GM23338 (cell line): ENCODE results near the gene TSHZ2. TPM values are rescaled to one million over a fixed set of nuclear protein-coding genes. Genes with fewer than 3 reads are reported as not detected.
A peak's percentile ranks its signal among the peaks of the same experiment; 100 is the strongest.

ENCODE experiments used
- ATAC-seq: fragments of 200-7000 bp; cut with Tn5 transposase; 3 replicates; pipeline ENCODE4 v1.9.1; 2020
- DNase-seq: peaks from one replicate; pipeline ENCODE4 v3.0.0-alpha.2; 2015; ENCODE audit warnings: low spot score
- H2AFZ ChIP-seq: fragments of 200-600 bp; sonication (generic); 2 replicates; pipeline ENCODE4 v1.8.0; 2016; ENCODE audit warnings: antibody characterized with exemption, mild to moderate bottlenecking, moderate library complexity
- H3F3A ChIP-seq: fragments of 200-600 bp; sonication (generic); replicated peaks from 2 replicates; pipeline ENCODE4 v1.8.0; 2017; ENCODE audit warnings: antibody characterized with exemption, mixed run types, low read depth
- H3K27ac ChIP-seq: fragments of 200-600 bp; sonication (generic); 2 replicates; pipeline ENCODE4 v1.6.1; 2016; ENCODE audit warnings: low read depth
- H3K27me3 ChIP-seq: fragments of 200-600 bp; sonication (generic); 2 replicates; pipeline ENCODE4 v1.8.0; 2016; ENCODE audit warnings: mild to moderate bottlenecking, mixed run types, moderate library complexity; ENCODE audit not compliant: insufficient read depth
- H3K36me3 ChIP-seq: fragments of 200-600 bp; sonication (generic); 2 replicates; pipeline ENCODE4 v1.8.0; 2016; ENCODE audit warnings: mild to moderate bottlenecking; ENCODE audit not compliant: insufficient read depth
- H3K4me1 ChIP-seq: fragments of 200-600 bp; sonication (generic); 2 replicates; pipeline ENCODE4 v1.8.0; 2016; ENCODE audit warnings: mild to moderate bottlenecking, moderate library complexity; ENCODE audit not compliant: insufficient read depth
- H3K4me2 ChIP-seq: fragments of 200-600 bp; sonication (generic); 2 replicates; pipeline ENCODE4 v1.7.1; 2017; ENCODE audit warnings: mixed run types
- H3K4me3 ChIP-seq: fragments of 200-600 bp; sonication (generic); 2 replicates; pipeline ENCODE4 v1.6.1; 2016; ENCODE audit warnings: mixed run types
- H3K79me2 ChIP-seq: fragments of 200-600 bp; sonication (generic); replicated peaks from 2 replicates; pipeline ENCODE4 v1.8.0; 2017; ENCODE audit warnings: mild to moderate bottlenecking; ENCODE audit not compliant: insufficient read depth
- H3K9me2 ChIP-seq: fragments of 200-600 bp; sonication (generic); 2 replicates; pipeline ENCODE4 v1.8.0; 2017; ENCODE audit not compliant: insufficient read depth
- H4K20me1 ChIP-seq: fragments of 200-600 bp; sonication (generic); replicated peaks from 2 replicates; pipeline ENCODE4 v1.8.0; 2017; ENCODE audit warnings: mild to moderate bottlenecking; ENCODE audit not compliant: insufficient read depth
- H3K27ac Mint-ChIP-seq: 2 replicates; pipeline ENCODE4 v1.8.0; 2020; ENCODE audit warnings: inconsistent platforms, mild to moderate bottlenecking, moderate library complexity, mixed read lengths
- H3K27me3 Mint-ChIP-seq: 3 replicates; pipeline ENCODE4 v1.8.0; 2022; ENCODE audit warnings: low read depth, mild to moderate bottlenecking, moderate library complexity, mixed read lengths, inconsistent platforms; ENCODE audit not compliant: insufficient read depth, poor library complexity
- H3K36me3 Mint-ChIP-seq: 3 replicates; pipeline ENCODE4 v1.8.0; 2021; ENCODE audit warnings: low read depth, mild to moderate bottlenecking, inconsistent platforms, moderate library complexity, mixed read lengths
- H3K4me1 Mint-ChIP-seq: 3 replicates; pipeline ENCODE4 v1.8.0; 2020; ENCODE audit warnings: mild to moderate bottlenecking, inconsistent platforms, mixed read lengths
- H3K4me3 Mint-ChIP-seq: 3 replicates; pipeline ENCODE4 v1.8.0; 2021; ENCODE audit warnings: moderate library complexity, mild to moderate bottlenecking, inconsistent platforms, mixed read lengths
- H3K9me3 Mint-ChIP-seq: 3 replicates; pipeline ENCODE4 v1.8.0; 2020; ENCODE audit warnings: moderate library complexity, mild to moderate bottlenecking, inconsistent platforms, mixed read lengths
- CTCF ChIP-seq, 2 experiments: fragments of 200-600 bp in 1 of 2; sonication (generic) in 1 of 2; conservative IDR thresholded peaks; 2 replicates each; pipeline versions ENCODE4 v1.5.1 to v1.6.1; 2016 to 2017; ENCODE audit warnings: antibody characterized with exemption in 2 of 2, low read depth in 2 of 2, mild to moderate bottlenecking in 2 of 2, moderate library complexity in 1 of 2
- ZNF114 ChIP-seq: fragments of 250-450 bp; sonication (Bioruptor Pico); IDR thresholded peaks from 2 replicates; pipeline ENCODE4 v1.5.0; 2020; ENCODE audit warnings: mild to moderate bottlenecking, moderate library complexity
- ZNF462 ChIP-seq: fragments of 250-450 bp; sonication (Bioruptor Pico); IDR thresholded peaks from 2 replicates; pipeline ENCODE4 v1.5.0; 2020; ENCODE audit warnings: mild to moderate bottlenecking, moderate library complexity
- polyA plus RNA-seq: library from polyadenylated mRNA; unstranded; fragments of >200 nt; fragmentation: Nextera tagmentation; extraction: Ambion mirVana; gene quantifications from 2 replicates; pipeline ENCODE4 v1.2.1, GENCODE V29; 2016
- total RNA-seq: library from RNA; depleted of rRNA; stranded (reverse); fragments of >200 nt; shearing (Covaris generic); gene quantifications from 2 replicates; pipeline ENCODE4 v1.2.3, GENCODE V29; 2014

Gene TSHZ2
- total and polyA plus RNA-seq, 2 experiments from 2014 or later = 0.49 to 1.3 TPM

- Histone ChIP-seq H3K4me3 (no peak overlapping the region), H3K27ac (no peak overlapping the region), H3F3A (no peaks in the 10 kb centered on the region), H3K9me2 (no peaks in the 10 kb centered on the region), H3K4me2 (no peak overlapping the region), H3K36me3 (no peaks in the 10 kb centered on the region), H2AFZ (no peak overlapping the region), H4K20me1 (no peaks in the 10 kb centered on the region), H3K27me3 (no peaks in the 10 kb centered on the region), H3K79me2 (no peaks in the 10 kb centered on the region), H3K4me1 (peaks cover 3% of the 10 kb centered on the region)
- H3K27me3 Mint-ChIP-seq = peaks cover 5% of the 10 kb centered on the region
- TF ChIP-seq ZNF114 (no peak), ZNF462 (CRISPR knock-in tag) (peak; percentile 42; the same call in 1 of the 2 replicates), CTCF (conservative IDR thresholded peaks at IDR 0.05; ENCODE audit: low read depth in 2 of 2) (peak; percentile 75 to 78)
- H3K36me3 Mint-ChIP-seq = no peaks in the 10 kb centered on the region
- no peak overlapping the region for H3K27ac Mint-ChIP-seq
- peaks cover 3% of the 10 kb centered on the region; the same call in 2 of the 3 replicates for H3K9me3 Mint-ChIP-seq
- DNase-seq (peak; percentile 91), ATAC-seq (peak; percentile 82)
- H3K4me3 Mint-ChIP-seq = no peak overlapping the region
- peaks cover 7% of the 10 kb centered on the region for H3K4me1 Mint-ChIP-seq
These were observed 185.6 kb downstream of the TSHZ2 start for GRCh38 chr20:53157443-53158408.
